Measurements from ENCODE around the gene TMEM269. TPM values are rescaled to one million over a fixed set of nuclear protein-coding genes. Genes with fewer than 3 reads are reported as not detected.

Gene TMEM269
- total and polyA plus RNA-seq, 2 experiments from 2014 or later, result 0.12 to 0.40 TPM

DNA sequence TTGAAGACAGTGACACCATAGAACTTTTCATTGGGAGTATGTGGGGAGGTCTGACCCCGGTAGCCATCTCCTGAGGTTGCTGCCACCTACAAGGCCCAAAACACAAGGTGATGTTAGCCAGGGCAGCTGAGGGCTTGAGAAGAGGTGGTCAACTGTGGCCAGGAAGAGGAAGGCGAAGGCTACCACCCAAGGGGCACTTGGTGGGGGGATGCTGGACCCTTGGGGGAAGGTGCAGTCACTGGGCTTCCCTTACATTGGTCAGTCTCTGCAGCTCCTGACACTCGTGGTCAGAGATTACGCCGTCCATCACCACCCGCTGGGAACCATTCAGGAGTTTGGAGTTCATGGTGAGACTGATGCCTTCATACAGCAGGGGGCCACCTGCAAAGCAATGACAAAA lies 32.5 kb upstream of the TMEM269 start:
- DNase-seq (ENCODE audit: low spot score), result no peak
- no peak for TF ChIP-seq EZH2phosphoT487 (IDR thresholded peaks at IDR 0.05; ENCODE audit: low read depth, severe bottlenecking, unreplicated experiment)
- no peak for TF ChIP-seq EZH2 (IDR thresholded peaks at IDR 0.05; ENCODE audit: borderline replicate concordance)
- TF ChIP-seq, protein P1, sequence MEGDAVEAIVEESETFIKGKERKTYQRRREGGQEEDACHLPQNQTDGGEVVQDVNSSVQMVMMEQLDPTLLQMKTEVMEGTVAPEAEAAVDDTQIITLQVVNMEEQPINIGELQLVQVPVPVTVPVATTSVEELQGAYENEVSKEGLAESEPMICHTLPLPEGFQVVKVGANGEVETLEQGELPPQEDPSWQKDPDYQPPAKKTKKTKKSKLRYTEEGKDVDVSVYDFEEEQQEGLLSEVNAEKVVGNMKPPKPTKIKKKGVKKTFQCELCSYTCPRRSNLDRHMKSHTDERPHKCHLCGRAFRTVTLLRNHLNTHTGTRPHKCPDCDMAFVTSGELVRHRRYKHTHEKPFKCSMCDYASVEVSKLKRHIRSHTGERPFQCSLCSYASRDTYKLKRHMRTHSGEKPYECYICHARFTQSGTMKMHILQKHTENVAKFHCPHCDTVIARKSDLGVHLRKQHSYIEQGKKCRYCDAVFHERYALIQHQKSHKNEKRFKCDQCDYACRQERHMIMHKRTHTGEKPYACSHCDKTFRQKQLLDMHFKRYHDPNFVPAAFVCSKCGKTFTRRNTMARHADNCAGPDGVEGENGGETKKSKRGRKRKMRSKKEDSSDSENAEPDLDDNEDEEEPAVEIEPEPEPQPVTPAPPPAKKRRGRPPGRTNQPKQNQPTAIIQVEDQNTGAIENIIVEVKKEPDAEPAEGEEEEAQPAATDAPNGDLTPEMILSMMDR (IDR thresholded peaks at IDR 0.05; ENCODE audit: poor library complexity), result no peak
- 98% methylated on average over 6 of the region's 6 CpGs for WGBS (ENCODE audit: low lambda C conversion rate, missing lambda C conversion rate)

GRCh38 chr1:42753070-42753469 lies 31.7 kb upstream of the TMEM269 start:
- Histone ChIP-seq H3K4me3 (no peak overlapping the region), H3K27me3 (no peaks in the 10 kb centered on the region), H3K79me2 (no peaks in the 10 kb centered on the region), H3K4me1 (ENCODE audit: insufficient read depth) (no peaks in the 10 kb centered on the region), H2AFZ (no peak overlapping the region), H3K36me3 (replicated peaks; ENCODE audit: insufficient read depth, low read depth) (no peaks in the 10 kb centered on the region), H3K9me2 (replicated peaks; ENCODE audit: insufficient read depth) (no peaks in the 10 kb centered on the region), H3K27ac (no peak overlapping the region), H3K9me3 (ENCODE audit: low read depth) (no peaks in the 10 kb centered on the region), H4K20me1 (ENCODE audit: insufficient read depth, poor library complexity, severe bottlenecking) (no peaks in the 10 kb centered on the region), H3K4me2 (no peak overlapping the region)
- TF ChIP-seq, protein P1 (IDR thresholded peaks at IDR 0.05; ENCODE audit: poor library complexity), result no peak
- TF ChIP-seq EZH2 (IDR thresholded peaks at IDR 0.05; ENCODE audit: borderline replicate concordance) (no peak), EZH2phosphoT487 (IDR thresholded peaks at IDR 0.05; ENCODE audit: low read depth, severe bottlenecking, unreplicated experiment) (no peak)
- WGBS (ENCODE audit: low lambda C conversion rate, missing lambda C conversion rate), result 71% methylated on average over 1 of the region's 1 CpG
- DNase-seq (ENCODE audit: low spot score), result no peak

More for the DNA sequence above, 32.5 kb upstream of the TMEM269 start:
- Histone ChIP-seq H3K27me3 (no peaks in the 10 kb centered on the region), H3K4me3 (no peak overlapping the region), H3K9me2 (replicated peaks; ENCODE audit: insufficient read depth) (no peaks in the 10 kb centered on the region), H3K79me2 (no peaks in the 10 kb centered on the region), H3K27ac (no peak overlapping the region), H2AFZ (no peak overlapping the region), H3K4me1 (ENCODE audit: insufficient read depth) (no peaks in the 10 kb centered on the region), H3K4me2 (no peak overlapping the region), H4K20me1 (ENCODE audit: insufficient read depth, poor library complexity, severe bottlenecking) (no peaks in the 10 kb centered on the region), H3K36me3 (replicated peaks; ENCODE audit: insufficient read depth, low read depth) (no peaks in the 10 kb centered on the region), H3K9me3 (ENCODE audit: low read depth) (no peaks in the 10 kb centered on the region)

- Histone ChIP-seq H2AFZ (no peak overlapping the region), H3K4me2 (no peak overlapping the region), H3K27me3 (no peaks in the 10 kb centered on the region), H4K20me1 (ENCODE audit: insufficient read depth, poor library complexity, severe bottlenecking) (no peaks in the 10 kb centered on the region), H3K36me3 (replicated peaks; ENCODE audit: insufficient read depth, low read depth) (no peaks in the 10 kb centered on the region), H3K79me2 (peaks cover 9% of the 10 kb centered on the region), H3K4me1 (ENCODE audit: insufficient read depth) (no peaks in the 10 kb centered on the region), H3K9me3 (ENCODE audit: low read depth) (no peaks in the 10 kb centered on the region), H3K9me2 (replicated peaks; ENCODE audit: insufficient read depth) (no peaks in the 10 kb centered on the region), H3K4me3 (no peak overlapping the region), H3K27ac (no peak overlapping the region)
- DNase-seq (ENCODE audit: low spot score), result peak; percentile 76
- TF ChIP-seq, protein P1 (IDR thresholded peaks at IDR 0.05; ENCODE audit: poor library complexity), result peak; percentile 65
- TF ChIP-seq EZH2 (IDR thresholded peaks at IDR 0.05; ENCODE audit: borderline replicate concordance), result no peak
- 78% methylated on average over 17 of the region's 17 CpGs for WGBS (ENCODE audit: low lambda C conversion rate, missing lambda C conversion rate)
Measured at GRCh38 chr1:42756956-42757891, 27.6 kb upstream of the TMEM269 start.
